Neural crest cell (in vitro differentiated cells): Measurements from ENCODE around the gene MYO9B. TPM values are rescaled to one million over a fixed set of nuclear protein-coding genes. Genes with fewer than 3 reads are reported as not detected.

Experiments used
- DNase-seq: peaks from one replicate; pipeline ENCODE4 v3.0.0; 2021; ENCODE audit warnings: low read depth, mixed read lengths, low spot score
- H3K27ac Mint-ChIP-seq: one replicate; pipeline ENCODE4 v1.8.0; 2021; ENCODE audit warnings: mild to moderate bottlenecking, mixed read lengths; ENCODE audit not compliant: unreplicated experiment
- H3K27me3 Mint-ChIP-seq: 2 replicates; pipeline ENCODE4 v1.8.0; 2021; ENCODE audit warnings: low read depth, mild to moderate bottlenecking, mixed read lengths
- H3K36me3 Mint-ChIP-seq: 2 replicates; pipeline ENCODE4 v1.8.0; 2021; ENCODE audit warnings: low read depth, mild to moderate bottlenecking, mixed read lengths
- H3K4me1 Mint-ChIP-seq: 2 replicates; pipeline ENCODE4 v1.8.0; 2021; ENCODE audit warnings: mixed read lengths
- H3K4me3 Mint-ChIP-seq: one replicate; pipeline ENCODE4 v1.8.0; 2021; ENCODE audit warnings: mild to moderate bottlenecking, mixed read lengths
- H3K9me3 Mint-ChIP-seq: 2 replicates; pipeline ENCODE4 v1.8.0; 2021; ENCODE audit warnings: mixed read lengths
- CTCF ChIP-seq: fragments of 200-600 bp; sonication (generic); conservative IDR thresholded peaks from 2 replicates; pipeline ENCODE4 v1.5.0; 2021; ENCODE audit warnings: antibody characterized with exemption, mild to moderate bottlenecking
- total RNA-seq: library from RNA; stranded (reverse); gene quantifications from 2 replicates; pipeline ENCODE4 v1.2.1, GENCODE V29; 2021

Gene MYO9B
- total RNA-seq, 1 donor from 2014 or later: 113 TPM

- peak overlapping the region; percentile 12 for H3K27ac Mint-ChIP-seq
- H3K27me3 Mint-ChIP-seq: no peaks in the 10 kb centered on the region
- TF ChIP-seq CTCF: no peak
- H3K4me3 Mint-ChIP-seq: no peak overlapping the region
- H3K36me3 Mint-ChIP-seq: peaks cover 5% of the 10 kb centered on the region
- peaks cover 21% of the 10 kb centered on the region for H3K4me1 Mint-ChIP-seq
- no peaks in the 10 kb centered on the region for H3K9me3 Mint-ChIP-seq
- no peak for DNase-seq
Measured at GRCh38 chr19:17111766-17112165, 36.2 kb downstream of the MYO9B start.

- Mint-ChIP-seq H3K4me1 (peaks cover 21% of the 10 kb centered on the region), H3K27me3 (no peaks in the 10 kb centered on the region)
Measured at GRCh38 chr19:17112271-17112670, 36.7 kb downstream of the MYO9B start.

GRCh38 chr19:17112700-17113099 lies 37.1 kb downstream of the MYO9B start:
- no peak overlapping the region for H3K4me3 Mint-ChIP-seq
- no peak for TF ChIP-seq CTCF
- no peaks in the 10 kb centered on the region for H3K9me3 Mint-ChIP-seq
- no peaks in the 10 kb centered on the region for H3K27me3 Mint-ChIP-seq
- DNase-seq: no peak
- peaks cover 18% of the 10 kb centered on the region for H3K4me1 Mint-ChIP-seq
- no peak overlapping the region for H3K27ac Mint-ChIP-seq
- peaks cover 5% of the 10 kb centered on the region for H3K36me3 Mint-ChIP-seq

More at GRCh38 chr19:17112271-17112670, 36.7 kb downstream of the MYO9B start:
- H3K9me3 Mint-ChIP-seq: no peaks in the 10 kb centered on the region
- DNase-seq: no peak
- H3K36me3 Mint-ChIP-seq: peaks cover 5% of the 10 kb centered on the region
- H3K27ac Mint-ChIP-seq: no peak overlapping the region
- no peak for TF ChIP-seq CTCF
- H3K4me3 Mint-ChIP-seq: no peak overlapping the region

GRCh38 chr19:17113127-17113785 lies 37.7 kb downstream of the MYO9B start:
- peaks cover 5% of the 10 kb centered on the region for H3K36me3 Mint-ChIP-seq
- H3K4me3 Mint-ChIP-seq: no peak overlapping the region
- H3K27ac Mint-ChIP-seq: peak overlapping the region; percentile 71
- peaks cover 16% of the 10 kb centered on the region for H3K4me1 Mint-ChIP-seq
- no peak for TF ChIP-seq CTCF
- H3K27me3 Mint-ChIP-seq: no peaks in the 10 kb centered on the region
- no peak for DNase-seq
- H3K9me3 Mint-ChIP-seq: no peaks in the 10 kb centered on the region

GRCh38 chr19:17114414-17114831 lies 38.8 kb downstream of the MYO9B start:
- Mint-ChIP-seq H3K4me1 (peaks cover 16% of the 10 kb centered on the region), H3K27me3 (no peaks in the 10 kb centered on the region), H3K9me3 (no peaks in the 10 kb centered on the region), H3K27ac (no peak overlapping the region), H3K4me3 (no peak overlapping the region), H3K36me3 (peaks cover 5% of the 10 kb centered on the region)
- DNase-seq: no peak
- no peak for TF ChIP-seq CTCF
